Smooth muscle cell of bladder (primary cell): Measurements from ENCODE around the gene GPRC5C. TPM values are rescaled to one million over a fixed set of nuclear protein-coding genes. Genes with fewer than 3 reads are reported as not detected.

Experiments
- total RNA-seq: library from RNA; depleted of rRNA; stranded (reverse); fragments of >200 nt; gene quantifications from 2 replicates; pipeline ENCODE4 v1.2.3, GENCODE V29; 2014

The GPRC5C gene
- 10.7 and 10.9 TPM in 2 replicates for total RNA-seq

DNA sequence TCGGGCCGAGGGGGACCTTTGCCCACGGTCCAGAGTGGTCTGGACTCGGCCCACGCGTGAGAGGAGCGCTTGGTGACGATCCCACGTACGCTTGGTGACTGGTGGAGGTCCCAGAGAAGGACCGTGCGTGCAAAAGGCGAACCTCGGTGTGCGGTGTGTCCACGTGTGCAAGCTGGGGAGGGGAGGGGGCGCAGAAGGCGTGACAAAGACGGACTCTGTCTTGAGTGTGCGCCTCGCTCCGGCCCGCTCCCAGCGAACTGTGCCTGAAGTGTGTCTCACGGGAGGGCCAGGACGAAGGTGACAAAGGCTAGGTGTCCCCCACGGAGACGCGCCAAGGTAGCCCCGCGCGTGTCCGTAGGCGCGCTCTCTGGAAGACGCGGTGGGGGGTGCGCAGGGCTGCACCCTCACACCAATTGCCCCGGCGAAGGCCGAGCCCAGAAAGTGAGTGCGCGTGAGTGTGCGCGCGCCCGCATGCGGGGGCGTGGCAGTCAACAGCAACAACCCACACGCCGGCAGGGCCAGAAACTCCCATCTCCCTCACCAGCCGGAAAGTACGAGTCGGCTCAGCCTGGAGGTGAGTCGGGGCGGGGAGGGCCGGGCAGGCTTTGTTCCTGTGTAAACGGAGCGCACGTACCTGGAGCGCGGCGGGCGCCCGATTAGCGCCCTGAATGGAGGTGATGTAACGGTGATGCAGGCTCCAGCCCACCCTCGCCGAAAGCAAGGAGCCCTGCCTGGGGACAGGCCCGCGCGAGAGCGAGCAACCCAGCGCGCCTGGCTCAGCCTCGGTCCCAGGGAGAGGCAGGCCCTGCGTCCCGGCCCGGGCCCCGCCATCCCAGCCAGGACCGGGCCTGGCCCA is at the start of gene GPRC5C:
GPRC5C (plus strand) TSS at position 521 of the 856 bp plus-strand sequence. CDS start 7,689 bp downstream, outside the sequence.

GRCh38 chr17:74466111-74466827 is 34.4 kb downstream of the GPRC5C start, which contains the start of gene CD300A:
Gene CD300A, plus strand, starts transcription at chr17:74466634. Its CDS starts 70 bp downstream, at chr17:74466704.

Other genes with a start within 250 kb of the GPRC5C start
- 4,517 and 4,794 TPM in 2 replicates for gene RPL38, start 228.4 kb upstream of the GPRC5C start, total RNA-seq
- gene TTYH2, start 218.5 kb upstream of the GPRC5C start, total RNA-seq = 2.4 and 2.9 TPM in 2 replicates
- gene DNAI2, start 157.9 kb upstream of the GPRC5C start, total RNA-seq = not detected in 2 replicates
- gene KIF19, start 105.9 kb upstream of the GPRC5C start, total RNA-seq = under 0.01 and 0.09 TPM in 2 replicates
- not detected in 2 replicates for gene BTBD17, start 70.2 kb upstream of the GPRC5C start, total RNA-seq
- gene GPR142, start 64.6 kb upstream of the GPRC5C start, total RNA-seq = not detected in 2 replicates
- gene CD300A, start 34.5 kb downstream of the GPRC5C start, total RNA-seq = not detected in 2 replicates
- gene CD300LB, start 99.4 kb downstream of the GPRC5C start, total RNA-seq = not detected in 2 replicates
- gene CD300C, start 114.0 kb downstream of the GPRC5C start, total RNA-seq = not detected in 2 replicates
- gene CD300H, start 135.4 kb downstream of the GPRC5C start, total RNA-seq = not detected in 2 replicates
- gene CD300LD, start 160.2 kb downstream of the GPRC5C start, total RNA-seq = not detected in 2 replicates
- not detected in 2 replicates for gene CD300E, start 191.7 kb downstream of the GPRC5C start, total RNA-seq